Fibroblast of mammary gland (primary cell): ENCODE data around the gene RAI1.

Experiments used
- DNase-seq: peaks from one replicate; pipeline ENCODE4 v3.0.0-alpha.2; 2010; ENCODE audit warnings: low read depth
- H3K4me3 ChIP-seq: 2 replicates; pipeline ENCODE4 v1.5.1; 2011; ENCODE audit warnings: low read depth, mild to moderate bottlenecking, low read length, moderate library complexity; ENCODE audit not compliant: control insufficient read depth
- TF ChIP-seq, protein P1 (sequence below): conservative IDR thresholded peaks from 2 replicates; pipeline ENCODE4 v1.5.1; 2011; ENCODE audit warnings: low read depth, low read length, inconsistent platforms; ENCODE audit not compliant: control insufficient read depth, insufficient read depth

The RAI1 gene

DNA sequence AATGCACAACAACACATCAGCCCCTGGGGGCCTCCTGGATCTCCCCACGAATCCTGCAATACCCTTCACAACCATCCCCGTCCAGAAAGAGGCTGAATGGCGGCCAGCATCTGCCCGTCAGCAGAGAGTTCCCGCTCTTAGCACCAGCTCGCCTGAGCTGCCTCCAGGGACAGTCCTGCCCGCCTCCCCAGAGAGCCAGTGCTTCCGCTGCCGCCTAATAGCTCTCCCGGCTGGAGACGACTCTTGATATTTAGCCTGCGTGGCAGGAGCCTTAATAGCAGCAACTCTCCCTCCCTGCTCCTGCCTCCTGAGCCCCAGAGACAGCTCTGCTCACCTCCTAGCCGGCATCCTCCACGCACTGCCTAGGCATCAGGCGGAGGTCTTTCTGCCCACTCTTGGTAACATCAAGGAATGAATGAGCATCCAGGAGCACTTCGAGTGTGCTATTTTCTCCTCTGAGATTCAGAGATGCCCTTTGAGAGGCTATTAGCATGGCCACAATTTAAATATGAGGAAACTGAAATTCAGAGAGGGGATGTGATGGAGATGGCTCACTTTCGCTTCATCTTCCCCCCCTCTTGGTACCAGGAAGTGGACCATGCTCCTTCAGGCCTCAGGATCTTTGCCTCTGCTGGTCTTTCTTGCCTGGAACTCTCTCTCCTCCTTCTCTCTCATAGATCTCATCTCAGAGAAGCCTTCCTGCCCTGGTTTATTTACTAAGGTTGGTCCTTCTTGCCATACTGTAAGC is 67.9 kb downstream of the RAI1 start:
- DNase-seq, result no peak
- TF ChIP-seq, protein P1, sequence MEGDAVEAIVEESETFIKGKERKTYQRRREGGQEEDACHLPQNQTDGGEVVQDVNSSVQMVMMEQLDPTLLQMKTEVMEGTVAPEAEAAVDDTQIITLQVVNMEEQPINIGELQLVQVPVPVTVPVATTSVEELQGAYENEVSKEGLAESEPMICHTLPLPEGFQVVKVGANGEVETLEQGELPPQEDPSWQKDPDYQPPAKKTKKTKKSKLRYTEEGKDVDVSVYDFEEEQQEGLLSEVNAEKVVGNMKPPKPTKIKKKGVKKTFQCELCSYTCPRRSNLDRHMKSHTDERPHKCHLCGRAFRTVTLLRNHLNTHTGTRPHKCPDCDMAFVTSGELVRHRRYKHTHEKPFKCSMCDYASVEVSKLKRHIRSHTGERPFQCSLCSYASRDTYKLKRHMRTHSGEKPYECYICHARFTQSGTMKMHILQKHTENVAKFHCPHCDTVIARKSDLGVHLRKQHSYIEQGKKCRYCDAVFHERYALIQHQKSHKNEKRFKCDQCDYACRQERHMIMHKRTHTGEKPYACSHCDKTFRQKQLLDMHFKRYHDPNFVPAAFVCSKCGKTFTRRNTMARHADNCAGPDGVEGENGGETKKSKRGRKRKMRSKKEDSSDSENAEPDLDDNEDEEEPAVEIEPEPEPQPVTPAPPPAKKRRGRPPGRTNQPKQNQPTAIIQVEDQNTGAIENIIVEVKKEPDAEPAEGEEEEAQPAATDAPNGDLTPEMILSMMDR, result no peak
- H3K4me3 ChIP-seq, result no peak overlapping the region

DNA sequence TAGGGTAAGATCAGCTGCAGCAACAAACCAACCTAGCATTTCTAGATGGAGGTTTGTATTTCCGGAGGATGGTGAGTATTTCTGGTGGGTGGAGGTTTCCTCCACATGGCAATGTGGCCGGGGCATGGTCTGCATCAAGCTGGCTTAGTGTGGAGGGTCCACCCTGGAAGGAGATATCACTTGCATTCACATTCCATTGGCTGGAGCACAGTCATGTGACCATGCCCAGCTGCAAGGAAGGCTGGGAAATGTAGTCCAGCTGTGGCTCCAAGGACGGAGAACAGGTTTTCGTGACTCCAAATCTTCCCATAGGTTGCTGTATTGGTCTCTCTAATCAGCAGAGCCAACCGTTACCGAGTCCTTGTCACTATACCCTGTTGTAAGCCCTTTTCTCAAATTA is 68.7 kb downstream of the RAI1 start:
- H3K4me3 ChIP-seq, result no peak overlapping the region
- TF ChIP-seq, protein P1, result no peak
- DNase-seq, result peak; percentile 49

DNA sequence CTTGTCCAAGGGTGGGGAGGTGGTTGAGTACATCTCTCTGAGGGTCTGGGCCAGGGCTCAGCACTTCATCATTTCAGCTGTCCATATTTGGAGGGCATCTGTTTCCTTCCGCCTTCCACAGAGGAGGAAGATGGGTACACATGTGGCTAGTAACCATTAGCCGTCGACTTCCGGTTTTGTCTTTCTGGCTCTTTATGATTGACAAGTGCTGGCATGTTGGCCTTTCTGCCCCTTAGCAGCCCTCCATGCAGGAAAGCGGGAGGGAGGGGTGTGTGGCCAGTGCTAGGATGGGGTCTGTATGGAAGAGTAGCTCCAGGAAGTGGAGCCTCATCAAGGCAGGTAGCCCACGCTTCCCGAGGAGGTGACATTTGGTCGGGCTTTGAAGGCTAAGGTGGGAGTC is 69.6 kb downstream of the RAI1 start:
- DNase-seq, result no peak
- no peak overlapping the region for H3K4me3 ChIP-seq
- TF ChIP-seq, protein P1, result no peak

DNA sequence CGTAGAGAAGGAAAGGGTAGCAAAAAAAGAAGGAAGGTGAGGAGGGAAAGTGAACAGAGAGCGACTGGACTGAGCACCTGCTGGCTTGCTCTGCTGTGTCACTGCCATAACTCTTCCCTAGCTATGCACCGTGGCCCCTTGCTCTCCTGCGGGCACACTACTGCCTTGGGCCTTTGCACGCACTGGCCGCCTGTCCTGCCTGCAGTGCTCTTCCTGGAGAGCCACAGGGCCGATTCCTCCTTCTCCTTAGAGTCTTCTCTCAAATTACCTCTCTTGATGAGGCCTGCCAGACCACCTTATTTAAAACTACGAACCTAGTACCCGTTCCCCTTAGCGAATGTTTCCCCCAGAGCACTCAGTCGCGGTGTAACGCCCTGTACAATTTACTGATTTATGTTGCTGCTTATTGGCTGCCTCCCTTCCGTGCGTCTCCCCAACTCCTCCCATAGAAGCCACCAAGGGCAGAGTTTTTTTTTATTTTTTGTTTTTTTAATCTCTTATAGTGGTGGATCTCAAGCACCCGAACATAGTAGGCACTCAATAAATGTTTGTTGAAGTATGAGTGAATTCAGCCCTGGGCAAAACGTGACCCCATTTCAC is 70.3 kb downstream of the RAI1 start:
- H3K4me3 ChIP-seq, result peak overlapping the region; percentile 45
- TF ChIP-seq, protein P1, result no peak
- DNase-seq, result no peak

DNA sequence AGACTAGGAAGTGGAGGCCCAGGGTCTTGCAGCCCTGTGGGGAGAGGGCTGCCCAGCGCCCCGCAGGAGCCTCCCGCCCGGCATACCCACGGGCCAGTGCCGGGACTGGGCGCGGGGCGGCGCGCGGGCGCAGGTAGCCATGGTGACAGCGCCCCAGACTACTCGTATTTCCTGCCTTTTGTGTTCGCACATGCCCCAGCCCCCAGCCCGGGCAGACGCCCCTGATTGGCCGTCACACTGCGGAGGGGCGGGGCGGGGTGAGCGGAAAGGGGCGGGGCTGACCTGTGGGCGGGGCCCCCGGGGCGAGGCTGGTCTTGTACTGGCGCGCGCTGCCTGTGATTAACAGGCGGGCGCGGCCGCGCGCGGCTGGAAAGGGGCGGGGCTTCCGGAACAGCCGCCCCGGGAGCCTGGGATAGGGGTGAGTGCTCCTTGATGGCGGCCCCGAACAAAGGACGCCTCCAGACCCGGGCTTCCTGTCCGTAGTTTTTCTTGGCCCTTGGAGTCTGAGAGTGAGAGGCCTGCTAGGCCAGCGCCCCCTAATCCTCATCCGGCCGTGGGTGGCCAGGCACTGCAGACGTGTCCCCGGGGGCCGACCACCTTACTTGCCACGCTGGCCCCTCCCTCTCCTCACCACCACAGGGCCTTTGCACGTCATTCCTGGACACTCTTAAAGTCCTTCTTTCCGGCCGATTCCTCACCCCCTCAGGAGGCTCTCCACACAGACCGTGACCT is 71.0 kb downstream of the RAI1 start:
- peak; percentile 88 for DNase-seq
- peak overlapping the region; percentile 60 for H3K4me3 ChIP-seq
- TF ChIP-seq, protein P1, result no peak

DNA sequence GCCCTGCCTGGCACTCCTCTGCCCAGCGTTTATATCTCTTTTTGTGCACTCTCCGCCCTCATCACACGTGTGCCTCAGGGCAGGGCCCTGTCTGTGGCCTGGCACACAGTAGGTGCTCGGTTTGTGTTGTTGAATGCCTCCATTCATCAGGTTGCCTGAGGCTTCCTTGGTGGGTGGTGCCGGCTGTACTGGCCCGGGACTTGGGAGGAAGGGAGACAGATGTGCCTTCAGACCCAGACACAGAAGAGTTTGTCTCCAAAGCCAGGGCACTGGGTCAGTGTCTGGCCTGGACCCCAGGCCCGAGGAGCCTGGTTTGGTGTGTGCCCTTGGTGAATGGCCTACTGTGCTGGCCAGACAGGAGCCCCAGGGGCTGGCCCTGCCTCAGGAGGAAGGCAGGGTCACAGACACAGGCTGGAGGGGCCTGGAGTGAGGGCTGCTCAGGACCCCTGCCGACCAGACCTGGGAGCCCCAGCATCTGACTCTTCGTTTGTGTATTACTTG is 71.6 kb downstream of the RAI1 start:
- DNase-seq, result no peak
- TF ChIP-seq, protein P1, result no peak
- peak overlapping the region; percentile 60 for H3K4me3 ChIP-seq
